Prostate gland (tissue), 2 donors: ENCODE data around the gene WFDC10B.

Source experiments
- CTCF ChIP-seq, 4 experiments: fragments of 200-600 bp in 2 of 4; fragments of 450-650 bp in 2 of 4; sonication (generic) in 2 of 4; IDR thresholded peaks; 1 replicate in 3 of 4; 2 replicates in 1 of 4; pipeline ENCODE4 v1.5.1; 2016 to 2019; ENCODE audit warnings: antibody characterized with exemption in 4 of 4, mild to moderate bottlenecking in 2 of 4, moderate library complexity in 2 of 4
- POLR2A ChIP-seq: fragments of 450-650 bp; IDR thresholded peaks from one replicate; pipeline ENCODE4 v1.6.1; 2016; ENCODE audit warnings: antibody characterized with exemption, mild to moderate bottlenecking

- TF ChIP-seq POLR2A (no peak), CTCF (IDR thresholded peaks at IDR 0.05) (no peak)
Observed at GRCh38 chr20:45704969-45705637, at the start of gene WFDC10B.
